22Rv1 (cell line): ENCODE results near the gene EFCAB8.

Source experiments
- H3K27ac ChIP-seq: fragments of 450-650 bp; 2 replicates; pipeline ENCODE4 v1.5.1; 2017
- ZFX ChIP-seq: fragments of 450-650 bp; IDR thresholded peaks from 2 replicates; pipeline ENCODE4 v1.6.1; 2017; ENCODE audit warnings: antibody characterized with exemption, borderline replicate concordance
- TF ChIP-seq, protein P1 (sequence below): fragments of 450-650 bp; IDR thresholded peaks from 2 replicates; pipeline ENCODE4 v1.5.1; 2017; ENCODE audit warnings: mild to moderate bottlenecking

The EFCAB8 gene

DNA sequence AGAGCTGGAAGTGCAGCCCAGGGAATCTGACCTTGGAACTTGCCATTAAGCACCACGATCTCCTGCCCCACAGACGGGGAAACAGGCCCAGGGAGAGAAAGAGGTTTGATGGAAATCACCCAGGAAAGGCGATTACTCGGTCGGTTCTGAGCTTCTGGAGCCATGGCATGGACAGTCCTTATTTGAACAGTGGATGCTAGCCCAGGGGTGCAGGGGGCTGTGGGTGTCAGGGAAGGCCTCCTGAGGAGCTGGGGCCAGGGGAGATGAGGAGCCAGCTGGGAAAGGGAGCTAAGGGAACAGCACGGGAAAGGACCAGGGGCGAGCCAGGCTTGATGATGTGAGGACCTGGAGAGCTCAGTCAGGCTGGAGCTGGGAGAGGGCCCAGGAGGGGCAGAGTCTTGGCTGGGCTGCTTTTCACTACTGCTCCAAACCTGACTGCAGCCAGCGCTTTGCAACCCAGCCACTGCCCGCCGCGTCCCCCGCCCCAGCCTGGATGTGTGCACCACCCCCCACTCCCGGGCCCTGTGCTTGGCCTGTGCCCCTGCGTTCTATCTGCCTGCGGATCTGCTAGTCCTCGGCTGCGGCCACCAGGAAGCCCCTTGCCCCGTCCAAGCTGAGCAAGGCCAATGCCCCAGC lies 127.7 kb downstream of the EFCAB8 start:
- TF ChIP-seq, protein P1, sequence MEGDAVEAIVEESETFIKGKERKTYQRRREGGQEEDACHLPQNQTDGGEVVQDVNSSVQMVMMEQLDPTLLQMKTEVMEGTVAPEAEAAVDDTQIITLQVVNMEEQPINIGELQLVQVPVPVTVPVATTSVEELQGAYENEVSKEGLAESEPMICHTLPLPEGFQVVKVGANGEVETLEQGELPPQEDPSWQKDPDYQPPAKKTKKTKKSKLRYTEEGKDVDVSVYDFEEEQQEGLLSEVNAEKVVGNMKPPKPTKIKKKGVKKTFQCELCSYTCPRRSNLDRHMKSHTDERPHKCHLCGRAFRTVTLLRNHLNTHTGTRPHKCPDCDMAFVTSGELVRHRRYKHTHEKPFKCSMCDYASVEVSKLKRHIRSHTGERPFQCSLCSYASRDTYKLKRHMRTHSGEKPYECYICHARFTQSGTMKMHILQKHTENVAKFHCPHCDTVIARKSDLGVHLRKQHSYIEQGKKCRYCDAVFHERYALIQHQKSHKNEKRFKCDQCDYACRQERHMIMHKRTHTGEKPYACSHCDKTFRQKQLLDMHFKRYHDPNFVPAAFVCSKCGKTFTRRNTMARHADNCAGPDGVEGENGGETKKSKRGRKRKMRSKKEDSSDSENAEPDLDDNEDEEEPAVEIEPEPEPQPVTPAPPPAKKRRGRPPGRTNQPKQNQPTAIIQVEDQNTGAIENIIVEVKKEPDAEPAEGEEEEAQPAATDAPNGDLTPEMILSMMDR = no peak
- no peak overlapping the region for H3K27ac ChIP-seq

GRCh38 chr20:32987044-32987825 lies 128.5 kb downstream of the EFCAB8 start:
- TF ChIP-seq, protein P1 = no peak
- TF ChIP-seq ZFX = no peak
- no peak overlapping the region for H3K27ac ChIP-seq

DNA sequence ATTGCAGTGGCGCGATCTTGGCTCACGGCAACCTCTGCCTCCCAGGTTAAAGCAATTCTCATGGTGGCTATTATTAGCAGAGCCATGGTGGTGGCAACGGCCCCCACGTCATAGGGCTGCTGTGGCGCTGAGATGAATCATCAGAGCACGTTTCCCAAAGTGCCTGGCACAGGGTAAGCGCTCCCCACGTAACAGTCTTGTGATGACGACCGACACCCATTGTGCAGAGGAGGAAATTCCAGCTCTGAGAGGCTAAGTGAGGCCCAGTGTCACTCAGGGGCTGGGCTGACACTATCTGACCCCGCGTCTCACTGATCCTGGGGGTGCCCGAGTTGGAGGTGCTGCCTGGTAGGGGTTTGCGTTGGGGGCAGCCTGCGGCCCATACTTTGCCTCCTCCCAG lies 129.3 kb downstream of the EFCAB8 start:
- no peak for TF ChIP-seq ZFX
- TF ChIP-seq, protein P1 = no peak
- H3K27ac ChIP-seq = no peak overlapping the region

GRCh38 chr20:32989507-32990283 lies 131.0 kb downstream of the EFCAB8 start:
- no peak for TF ChIP-seq ZFX
- TF ChIP-seq, protein P1 = no peak
- H3K27ac ChIP-seq = no peak overlapping the region

DNA sequence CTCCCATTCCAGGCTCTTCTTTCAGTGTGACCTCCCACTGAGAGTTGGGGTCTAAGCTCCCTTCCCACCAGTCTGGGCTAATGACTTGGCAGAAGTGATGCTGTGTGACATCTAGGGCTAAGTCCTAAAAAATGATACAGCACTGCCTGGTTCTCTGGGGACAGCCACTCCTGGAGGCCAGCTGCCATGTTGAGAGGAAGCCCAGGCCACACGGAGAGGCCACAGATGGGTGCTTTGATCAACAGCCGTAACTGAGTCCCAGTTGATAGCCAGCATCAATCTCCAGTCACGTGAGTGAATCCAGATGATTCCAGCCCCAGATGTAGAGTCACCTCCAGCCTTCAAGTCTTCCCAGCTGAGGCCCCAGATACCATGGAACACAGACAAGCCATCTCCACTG lies 131.7 kb downstream of the EFCAB8 start:
- H3K27ac ChIP-seq = no peak overlapping the region
- TF ChIP-seq ZFX = no peak
- TF ChIP-seq, protein P1 = no peak

- no peak overlapping the region for H3K27ac ChIP-seq
- no peak for TF ChIP-seq ZFX
- TF ChIP-seq, protein P1 = no peak
Observed at GRCh38 chr20:32991383-32991782, 132.7 kb downstream of the EFCAB8 start.
